HepG2 (cell line): ENCODE measurements around the gene MYO7A. TPM values are rescaled to one million over a fixed set of nuclear protein-coding genes. Genes with fewer than 3 reads are reported as not detected.

Experiments
- ATAD3A ChIP-seq: sonication (generic); formaldehyde crosslinking; IDR thresholded peaks from 2 replicates; pipeline ENCODE4 v1.4.0; 2020; ENCODE audit warnings: missing genetic modification reagents
- CHD4 ChIP-seq: fragments of 200-600 bp; sonication (generic); IDR thresholded peaks from 2 replicates; pipeline ENCODE4 v1.7.0; 2017; ENCODE audit warnings: mild to moderate bottlenecking, low read length, borderline replicate concordance
- HMGA1 ChIP-seq: sonication (generic); formaldehyde crosslinking; conservative IDR thresholded peaks from 2 replicates; pipeline ENCODE4 v1.4.0; 2020; ENCODE audit warnings: missing genetic modification reagents
- PAX8 ChIP-seq: sonication (generic); formaldehyde crosslinking; IDR thresholded peaks from 2 replicates; pipeline ENCODE4 v1.8.0; 2022; ENCODE audit warnings: mild to moderate bottlenecking, missing genetic modification reagents, borderline replicate concordance
- SRSF4 ChIP-seq: fragments of 200-400 bp; formaldehyde crosslinking; IDR thresholded peaks from one replicate; pipeline ENCODE4 v1.6.1; 2018; ENCODE audit warnings: mild to moderate bottlenecking, low read depth, low read length, moderate library complexity; ENCODE audit not compliant: poor library complexity, severe bottlenecking
- ZBTB34 ChIP-seq: sonication (generic); formaldehyde crosslinking; IDR thresholded peaks from 2 replicates; pipeline ENCODE4 v1.8.0; 2022; ENCODE audit warnings: mild to moderate bottlenecking, missing genetic modification reagents
- ZBTB8A ChIP-seq: sonication (generic); formaldehyde crosslinking; IDR thresholded peaks from 2 replicates; pipeline ENCODE4 v1.4.0; 2020; ENCODE audit warnings: mild to moderate bottlenecking, low read depth, missing genetic modification reagents, borderline replicate concordance
- ZNF263 ChIP-seq: sonication (generic); formaldehyde crosslinking; IDR thresholded peaks from 2 replicates; pipeline ENCODE4 v1.4.0; 2020; ENCODE audit warnings: missing genetic modification reagents
- ZNF407 ChIP-seq: sonication (generic); formaldehyde crosslinking; IDR thresholded peaks from one replicate; pipeline ENCODE4 v1.5.1; 2020; ENCODE audit warnings: mild to moderate bottlenecking, missing genetic modification reagents; ENCODE audit errors: not compliant biosample characterization
- ZNF530 ChIP-seq: sonication (generic); formaldehyde crosslinking; IDR thresholded peaks from 2 replicates; pipeline ENCODE4 v1.5.0; 2020; ENCODE audit warnings: low read depth, mild to moderate bottlenecking, missing genetic modification reagents
- ZNF570 ChIP-seq: sonication (generic); formaldehyde crosslinking; IDR thresholded peaks from 2 replicates; pipeline ENCODE4 v1.4.0; 2020; ENCODE audit warnings: mild to moderate bottlenecking, missing genetic modification reagents, borderline replicate concordance
- polyA plus RNA-seq, 8 experiments: library from polyadenylated mRNA; depleted of rRNA in 3 of 8; stranded (reverse) in 7 of 8; unstranded in 1 of 8; fragments of >200 nt; fragmentation: Illumina TruSeq in 4 of 8; extraction: Trizol in 4 of 8; gene quantifications; 2 replicates each; pipeline versions ENCODE4 v1.2.1 to v1.2.3, GENCODE V29; 2011 to 2016; ENCODE audit warnings: low read depth in 4 of 8, missing spikeins in 1 of 8, mixed read lengths in 1 of 8; ENCODE audit not compliant: insufficient read depth in 1 of 8
- total RNA-seq, 5 experiments: library from RNA; depleted of rRNA; stranded (reverse); fragments of >200 nt; fragmentation: Illumina TruSeq; extraction: Trizol; gene quantifications; 2 replicates each; pipeline ENCODE4 v1.2.3, GENCODE V29; 2016; ENCODE audit warnings: low read depth in 1 of 5
- TF ChIP-seq, protein P1 (sequence below): IDR thresholded peaks from 2 replicates; pipeline ENCODE4 v1.6.1; 2012; ENCODE audit warnings: low read depth, low read length, improper control_type of control experiment
- TF ChIP-seq, protein P2 (sequence below): sonication (generic); formaldehyde crosslinking; conservative IDR thresholded peaks from 2 replicates; pipeline ENCODE4 v1.8.1; 2023; ENCODE audit warnings: missing genetic modification reagents

MYO7A gene
- total and polyA plus RNA-seq, 2 of the 13 experiments (the other 11 are each of a cell fraction or from before 2014, with no cell fraction given): 7.5 to 10.0 TPM

DNA sequence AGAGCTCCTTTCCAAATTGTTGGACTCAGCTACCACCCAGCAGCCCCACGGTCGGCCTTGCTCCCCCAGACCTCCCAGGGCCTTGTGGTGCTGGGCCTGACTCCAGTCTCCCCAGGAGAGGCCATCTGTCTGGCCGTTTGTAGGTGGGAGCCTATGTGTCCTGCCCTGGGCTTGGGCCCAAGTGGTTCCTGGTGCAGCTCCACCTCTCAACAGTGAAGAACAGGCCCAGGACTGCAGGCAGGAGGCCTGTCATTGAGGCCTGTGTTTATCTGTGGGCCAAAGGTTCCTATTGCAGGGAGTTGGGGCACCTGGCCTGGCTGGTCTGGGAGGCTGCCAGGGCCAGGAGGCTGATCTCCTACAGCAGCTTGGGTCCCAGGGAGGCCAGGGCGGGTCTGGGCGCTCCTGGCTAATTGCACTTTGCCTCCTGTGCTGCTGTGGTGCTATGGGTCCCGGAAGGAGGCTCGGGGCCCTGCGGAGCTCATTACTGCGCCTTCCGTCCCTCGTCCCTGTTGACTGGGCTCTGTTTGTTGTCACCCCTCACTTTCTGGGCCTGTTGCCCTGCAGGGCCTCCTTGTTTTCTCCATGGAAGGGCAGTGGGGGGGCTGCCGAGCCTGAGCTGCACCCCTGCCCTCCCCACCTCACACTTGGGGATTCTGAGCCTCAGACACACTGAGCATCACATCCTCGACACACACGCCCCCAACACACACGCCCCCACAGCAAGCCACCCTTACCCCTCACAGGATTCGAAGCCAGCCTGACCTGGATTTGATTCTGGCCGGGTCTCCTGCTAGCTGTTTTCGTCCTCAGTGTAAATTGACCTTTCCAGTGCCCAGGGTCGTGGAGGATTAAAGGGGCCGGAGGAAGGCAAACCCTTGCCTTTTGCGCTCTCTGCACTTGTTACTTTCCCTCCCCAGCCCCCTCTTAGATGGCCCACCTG lies 32.2 kb upstream of the MYO7A start (continued):
- TF ChIP-seq, protein P1, sequence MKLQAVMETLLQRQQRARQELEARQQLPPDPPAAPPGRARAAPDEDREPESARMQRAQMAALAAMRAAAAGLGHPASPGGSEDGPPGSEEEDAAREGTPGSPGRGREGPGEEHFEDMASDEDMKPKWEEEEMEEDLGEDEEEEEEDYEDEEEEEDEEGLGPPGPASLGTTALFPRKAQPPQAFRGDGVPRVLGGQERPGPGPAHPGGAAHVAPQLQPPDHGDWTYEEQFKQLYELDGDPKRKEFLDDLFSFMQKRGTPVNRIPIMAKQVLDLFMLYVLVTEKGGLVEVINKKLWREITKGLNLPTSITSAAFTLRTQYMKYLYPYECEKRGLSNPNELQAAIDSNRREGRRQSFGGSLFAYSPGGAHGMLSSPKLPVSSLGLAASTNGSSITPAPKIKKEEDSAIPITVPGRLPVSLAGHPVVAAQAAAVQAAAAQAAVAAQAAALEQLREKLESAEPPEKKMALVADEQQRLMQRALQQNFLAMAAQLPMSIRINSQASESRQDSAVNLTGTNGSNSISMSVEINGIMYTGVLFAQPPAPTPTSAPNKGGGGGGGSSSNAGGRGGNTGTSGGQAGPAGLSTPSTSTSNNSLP: no peak
- TF ChIP-seq ATAD3A (CRISPR knock-in tag) (no peak), ZNF570 (CRISPR knock-in tag) (no peak), ZNF263 (CRISPR knock-in tag) (peak; percentile 95), CHD4 (no peak), ZBTB34 (no peak; the same call in 1 of the 2 replicates), PAX8 (CRISPR knock-in tag) (no peak), ZNF530 (CRISPR knock-in tag) (no peak), ZBTB8A (CRISPR knock-in tag) (no peak), HMGA1 (CRISPR knock-in tag) (no peak), SRSF4 (no peak), ZNF407 (CRISPR knock-in tag) (no peak)
- TF ChIP-seq, protein P2, sequence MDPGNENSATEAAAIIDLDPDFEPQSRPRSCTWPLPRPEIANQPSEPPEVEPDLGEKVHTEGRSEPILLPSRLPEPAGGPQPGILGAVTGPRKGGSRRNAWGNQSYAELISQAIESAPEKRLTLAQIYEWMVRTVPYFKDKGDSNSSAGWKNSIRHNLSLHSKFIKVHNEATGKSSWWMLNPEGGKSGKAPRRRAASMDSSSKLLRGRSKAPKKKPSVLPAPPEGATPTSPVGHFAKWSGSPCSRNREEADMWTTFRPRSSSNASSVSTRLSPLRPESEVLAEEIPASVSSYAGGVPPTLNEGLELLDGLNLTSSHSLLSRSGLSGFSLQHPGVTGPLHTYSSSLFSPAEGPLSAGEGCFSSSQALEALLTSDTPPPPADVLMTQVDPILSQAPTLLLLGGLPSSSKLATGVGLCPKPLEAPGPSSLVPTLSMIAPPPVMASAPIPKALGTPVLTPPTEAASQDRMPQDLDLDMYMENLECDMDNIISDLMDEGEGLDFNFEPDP (CRISPR knock-in tag): no peak
